Esophagus squamous epithelium (tissue), 5 donors: ENCODE data around the gene SMIM43. TPM values are rescaled to one million over a fixed set of nuclear protein-coding genes. Genes with fewer than 3 reads are reported as not detected.
"Not testable (repeated sequence)": the region's sequence is repeated elsewhere in the genome, so short reads cannot be mapped to it uniquely, and the experiment has no call there.

Experiments
- DNase-seq: peaks from one replicate; lab custom pipeline; 2025; lab: John Stamatoyannopoulos, UW
- H3K27ac ChIP-seq, 4 donors: fragments of 200-600 bp; sonication (generic); one replicate each; pipeline ENCODE4 v1.5.1; 2016 to 2019; ENCODE audit warnings: mild to moderate bottlenecking in 1 of 4
- H3K27me3 ChIP-seq, 4 donors: fragments of 200-600 bp; sonication (generic); 1 replicate in 3 of 4; 2 replicates in 1 of 4; pipeline versions ENCODE4 v1.5.1 to v1.6.0; 2017 to 2021; ENCODE audit warnings: antibody characterized with exemption in 1 of 4
- H3K36me3 ChIP-seq, 3 donors: fragments of 200-600 bp; sonication (generic); one replicate each; pipeline ENCODE4 v1.5.1; 2016 to 2019
- H3K4me1 ChIP-seq, 3 donors: fragments of 200-600 bp; sonication (generic); one replicate each; pipeline ENCODE4 v1.5.1; 2017 to 2019
- H3K4me3 ChIP-seq, 4 donors: fragments of 200-600 bp; sonication (generic); 1 replicate in 3 of 4; 2 replicates in 1 of 4; pipeline ENCODE4 v1.5.1; 2016 to 2019; ENCODE audit warnings: mild to moderate bottlenecking in 2 of 4, moderate library complexity in 1 of 4
- H3K9me3 ChIP-seq, 3 donors: fragments of 200-600 bp; sonication (generic); one replicate each; pipeline ENCODE4 v1.5.1; 2016 to 2019
- CTCF ChIP-seq, 6 experiments: fragments of 450-650 bp in 4 of 6; fragments of 200-600 bp in 2 of 6; sonication (generic) in 2 of 6; IDR thresholded peaks; one replicate each; pipeline ENCODE4 v1.5.1; 2016 to 2019; ENCODE audit warnings: antibody characterized with exemption in 6 of 6, mild to moderate bottlenecking in 4 of 6, moderate library complexity in 4 of 6
- POLR2A ChIP-seq, 4 donors: fragments of 450-650 bp; IDR thresholded peaks; one replicate each; pipeline ENCODE4 v1.6.1; 2017; ENCODE audit warnings: antibody characterized with exemption in 4 of 4, mild to moderate bottlenecking in 4 of 4, moderate library complexity in 3 of 4
- WGBS, 2 donors: methylation state at CpG; one replicate each; pipeline ENCODE4 v1.1.5; 2018; 5-methylcytosine and 5-hydroxymethylcytosine counted together
- intact Hi-C: fragments of 100-400 bp; cut with DNase I; formaldehyde crosslinking; loops from one replicate; pipeline ENCODE4 v1.15.0; 2022
- total RNA-seq, 4 donors: library from RNA; depleted of rRNA; stranded (reverse); fragments of >200 nt; gene quantifications; one replicate each; pipeline ENCODE4 v1.1.0, GENCODE V29; 2016
- donor health status: DM: yes; HTN: yes; CAD: no.

The SMIM43 gene
- total RNA-seq, 4 donors from 2014 or later = 0.38 TPM; not detected in 3

- Histone ChIP-seq H3K27me3 (peaks cover 0 to 60% (median 4%) of the 10 kb centered on the region in 4 donors), H3K27ac (no peak overlapping the region), H3K36me3 (no peaks in the 10 kb centered on the region), H3K4me1 (peaks cover 0 to 12% (median 3%) of the 10 kb centered on the region in 3 donors), H3K4me3 (no peak overlapping the region), H3K9me3 (no peaks in the 10 kb centered on the region)
- TF ChIP-seq CTCF (IDR thresholded peaks at IDR 0.05) (no peak), POLR2A (IDR thresholded peaks at IDR 0.05) (no peak)
- intact Hi-C loops = no loop called here
- no peak for DNase-seq
- WGBS, 2 donors = 90 to 93% methylated on average over 7 to 9 of the region's 9 CpGs
These were observed 1.1 kb upstream of the SMIM43 start for GRCh38 chr4:121765971-121766538.

- intact Hi-C loops = no loop called here
- DNase-seq = no peak
- Histone ChIP-seq H3K27me3 (peaks cover 0 to 66% (median 4%) of the 10 kb centered on the region in 4 donors), H3K4me3 (peak overlapping the region; percentile 19 to 59 (median 38)), H3K36me3 (no peaks in the 10 kb centered on the region), H3K9me3 (no peaks in the 10 kb centered on the region), H3K4me1 (peaks cover 0 to 12% (median 3%) of the 10 kb centered on the region in 3 donors), H3K27ac (no peak overlapping the region)
- TF ChIP-seq POLR2A (IDR thresholded peaks at IDR 0.05) = no peak
- TF ChIP-seq CTCF (IDR thresholded peaks at IDR 0.05) = no peak
- WGBS, 2 donors = 21 to 48% methylated on average over 9 to 13 of the region's 16 CpGs
These were observed 373 bp upstream of the SMIM43 start for GRCh38 chr4:121765368-121765705.

- H3K27ac ChIP-seq = no peak overlapping the region
- H3K4me3 ChIP-seq = peak overlapping the region; percentile 19 to 59 (median 38)
- 35 to 50% methylated on average over 13 of the region's 14 CpGs for WGBS, 2 donors
- no peaks in the 10 kb centered on the region for H3K36me3 ChIP-seq
- no peak for TF ChIP-seq POLR2A (IDR thresholded peaks at IDR 0.05)
- no peak for TF ChIP-seq CTCF (IDR thresholded peaks at IDR 0.05)
- H3K4me1 ChIP-seq = peaks cover 0 to 12% (median 3%) of the 10 kb centered on the region in 3 donors
- intact Hi-C loops = no loop called here
- H3K27me3 ChIP-seq = peaks cover 0 to 61% (median 4%) of the 10 kb centered on the region in 4 donors
- H3K9me3 ChIP-seq = no peaks in the 10 kb centered on the region
- no peak for DNase-seq
These were observed 662 bp downstream of the SMIM43 start for GRCh38 chr4:121764303-121764701.

- Histone ChIP-seq H3K36me3 (no peaks in the 10 kb centered on the region), H3K27ac (no peak overlapping the region), H3K27me3 (peaks cover 0 to 32% (median 3%) of the 10 kb centered on the region in 4 donors), H3K4me1 (peaks cover 0 to 9% (median 3%) of the 10 kb centered on the region in 3 donors), H3K4me3 (no peak overlapping the region), H3K9me3 (no peaks in the 10 kb centered on the region)
- intact Hi-C loops = no loop called here
- no peak for DNase-seq
- no peak for TF ChIP-seq CTCF (IDR thresholded peaks at IDR 0.05)
- TF ChIP-seq POLR2A (IDR thresholded peaks at IDR 0.05) = no peak
- WGBS, 2 donors = 45 to 61% methylated on average over 3 of the region's 3 CpGs
These were observed 4.8 kb downstream of the SMIM43 start for GRCh38 chr4:121760205-121760604.

- Histone ChIP-seq H3K4me1 (no peaks in the 10 kb centered on the region), H3K9me3 (no peaks in the 10 kb centered on the region), H3K36me3 (no peaks in the 10 kb centered on the region), H3K4me3 (no peak overlapping the region), H3K27ac (no peak overlapping the region), H3K27me3 (peaks cover 0 to 20% (median 0%) of the 10 kb centered on the region in 4 donors)
- intact Hi-C loops = no loop called here
- DNase-seq = no peak
- WGBS, 2 donors = 89 to 95% methylated on average over 2 of the region's 2 CpGs
- no peak for TF ChIP-seq CTCF (IDR thresholded peaks at IDR 0.05)
- TF ChIP-seq POLR2A (IDR thresholded peaks at IDR 0.05) = no peak
These were observed 5.9 kb downstream of the SMIM43 start for GRCh38 chr4:121758925-121759568.

- H3K27me3 ChIP-seq, DNase-seq, H3K9me3 ChIP-seq, H3K4me1 ChIP-seq, H3K4me3 ChIP-seq, H3K27ac ChIP-seq, intact Hi-C loops, H3K36me3 ChIP-seq: not testable (repeated sequence)
- WGBS, 2 donors = 75 to 86% methylated on average over 1 of the region's 1 CpG
These were observed 12.8 kb downstream of the SMIM43 start for GRCh38 chr4:121752142-121752541.
